ENCODE data around the gene GPR176. TPM values are rescaled to one million over a fixed set of nuclear protein-coding genes. Genes with fewer than 3 reads are reported as not detected.

GPR176 gene
- total RNA-seq, 1 donor from 2014 or later: 1.4 TPM

- ATAC-seq (ENCODE audit: poor library complexity) (no peak), DNase-seq (no peak)
- intact Hi-C loops (cut with DNase I): loop anchor here (5.0 to 10.0 kb wide), 2 partner anchors 88 to 180 kb away; no protein-coding TSS in a partner anchor
These were observed 45.0 kb downstream of the GPR176 start for GRCh38 chr15:39874890-39875549.

- intact Hi-C loops (cut with DNase I): loop anchor here (5.0 to 10.0 kb wide), 2 partner anchors 87 to 179 kb away; no protein-coding TSS in a partner anchor
- ATAC-seq (ENCODE audit: poor library complexity): no peak
- no peak for DNase-seq
These were observed 46.1 kb downstream of the GPR176 start for GRCh38 chr15:39873978-39874377.

- no peak for ATAC-seq (ENCODE audit: poor library complexity)
- DNase-seq: no peak
- intact Hi-C loops (cut with DNase I): loop anchor here (5.0 to 10.0 kb wide), 2 partner anchors 83 to 176 kb away; no protein-coding TSS in a partner anchor
These were observed 49.5 kb downstream of the GPR176 start for GRCh38 chr15:39870537-39870936.

- no peak for ATAC-seq (ENCODE audit: poor library complexity)
- intact Hi-C loops (cut with DNase I): loop anchor here (5.0 to 10.0 kb wide), 2 partner anchors 83 to 175 kb away; no protein-coding TSS in a partner anchor
- no peak for DNase-seq
These were observed 50.1 kb downstream of the GPR176 start for GRCh38 chr15:39869858-39870515.

- intact Hi-C loops (cut with DNase I): no loop called here
- DNase-seq (no peak), ATAC-seq (ENCODE audit: poor library complexity) (no peak)
These were observed 50.8 kb downstream of the GPR176 start for GRCh38 chr15:39869254-39869653.

- ATAC-seq (ENCODE audit: poor library complexity): no peak
- DNase-seq: no peak
- intact Hi-C loops (cut with DNase I): no loop called here
These were observed 51.7 kb downstream of the GPR176 start for GRCh38 chr15:39868396-39868795.

GRCh38 chr15:39864116-39864515 is 56.0 kb downstream of the GPR176 start:
- no peak for DNase-seq
- intact Hi-C loops (cut with DNase I): no loop called here
- ATAC-seq (ENCODE audit: poor library complexity): no peak

GRCh38 chr15:39860871-39861270 is 59.2 kb downstream of the GPR176 start:
- intact Hi-C loops (cut with DNase I): no loop called here
- DNase-seq: no peak
- ATAC-seq (ENCODE audit: poor library complexity): no peak

GRCh38 chr15:39860200-39860599 is 59.9 kb downstream of the GPR176 start:
- intact Hi-C loops (cut with DNase I): no loop called here
- ATAC-seq (ENCODE audit: poor library complexity) (no peak), DNase-seq (no peak)

GRCh38 chr15:39859636-39860035 is 60.4 kb downstream of the GPR176 start:
- no peak for DNase-seq
- ATAC-seq (ENCODE audit: poor library complexity): no peak
- intact Hi-C loops (cut with DNase I): no loop called here

GRCh38 chr15:39857132-39857531 is 62.9 kb downstream of the GPR176 start:
- no peak for ATAC-seq (ENCODE audit: poor library complexity)
- DNase-seq: no peak
- intact Hi-C loops (cut with DNase I): no loop called here

- DNase-seq: no peak
- no peak for ATAC-seq (ENCODE audit: poor library complexity)
- intact Hi-C loops (cut with DNase I): no loop called here
These were observed 63.7 kb downstream of the GPR176 start for GRCh38 chr15:39856357-39856756.

GRCh38 chr15:39855400-39855799 is 64.7 kb downstream of the GPR176 start:
- no peak for DNase-seq
- no peak for ATAC-seq (ENCODE audit: poor library complexity)
- intact Hi-C loops (cut with DNase I): no loop called here

- DNase-seq (no peak), ATAC-seq (ENCODE audit: poor library complexity) (no peak)
- intact Hi-C loops (cut with DNase I): no loop called here
These were observed 65.9 kb downstream of the GPR176 start for GRCh38 chr15:39854161-39854560.

GRCh38 chr15:39852250-39852649 is 67.8 kb downstream of the GPR176 start:
- intact Hi-C loops (cut with DNase I): no loop called here
- ATAC-seq (ENCODE audit: poor library complexity): no peak
- DNase-seq: no peak

- no peak for ATAC-seq (ENCODE audit: poor library complexity)
- intact Hi-C loops (cut with DNase I): no loop called here
- DNase-seq: no peak
These were observed 68.5 kb downstream of the GPR176 start for GRCh38 chr15:39851500-39852092.

GRCh38 chr15:39850436-39850835 is 69.6 kb downstream of the GPR176 start:
- no peak for DNase-seq
- ATAC-seq (ENCODE audit: poor library complexity): no peak
- intact Hi-C loops (cut with DNase I): no loop called here

- ATAC-seq (ENCODE audit: poor library complexity) (no peak), DNase-seq (no peak)
- intact Hi-C loops (cut with DNase I): no loop called here
These were observed 74.0 kb downstream of the GPR176 start for GRCh38 chr15:39846108-39846507.

GRCh38 chr15:39845582-39845981 is 74.5 kb downstream of the GPR176 start:
- ATAC-seq (ENCODE audit: poor library complexity) (no peak), DNase-seq (no peak)
- intact Hi-C loops (cut with DNase I): no loop called here

GRCh38 chr15:39843565-39843964 is 76.5 kb downstream of the GPR176 start:
- DNase-seq (no peak), ATAC-seq (ENCODE audit: poor library complexity) (no peak)
- intact Hi-C loops (cut with DNase I): no loop called here
